Measurements from ENCODE around the gene PGM5.

Gene PGM5

GRCh38 chr9:68446836-68447235 is 90.4 kb downstream of the PGM5 start:
- DNase-seq, result no peak

- DNase-seq, result no peak
Observed at GRCh38 chr9:68447611-68448010, 91.2 kb downstream of the PGM5 start.

GRCh38 chr9:68454579-68455334 is 98.3 kb downstream of the PGM5 start:
- no peak for DNase-seq

- no peak for DNase-seq
Observed at GRCh38 chr9:68455451-68455850, 99.0 kb downstream of the PGM5 start.

GRCh38 chr9:68457803-68458202 is 101.4 kb downstream of the PGM5 start:
- DNase-seq, result no peak

GRCh38 chr9:68458918-68459317 is 102.5 kb downstream of the PGM5 start:
- no peak for DNase-seq

GRCh38 chr9:68462105-68462775 is 105.8 kb downstream of the PGM5 start:
- DNase-seq, result no peak

- DNase-seq, result no peak
Observed at GRCh38 chr9:68470067-68470466, 113.7 kb downstream of the PGM5 start.

GRCh38 chr9:68470634-68471033 is 114.2 kb downstream of the PGM5 start:
- no peak for DNase-seq

- DNase-seq, result no peak
Observed at GRCh38 chr9:68472119-68472518, 115.7 kb downstream of the PGM5 start.

- DNase-seq, result peak; percentile 18
Observed at GRCh38 chr9:68473790-68474189, 117.4 kb downstream of the PGM5 start.

- no peak for DNase-seq
Observed at GRCh38 chr9:68476422-68476821, 120.0 kb downstream of the PGM5 start.

- no peak for DNase-seq
Observed at GRCh38 chr9:68476847-68477246, 120.4 kb downstream of the PGM5 start.

GRCh38 chr9:68480807-68481206 is 124.4 kb downstream of the PGM5 start:
- DNase-seq, result no peak

GRCh38 chr9:68482548-68482947 is 126.1 kb downstream of the PGM5 start:
- no peak for DNase-seq

- DNase-seq, result no peak
Observed at GRCh38 chr9:68488126-68488525, 131.7 kb downstream of the PGM5 start.

- DNase-seq, result no peak
Observed at GRCh38 chr9:68489646-68490045, 133.2 kb downstream of the PGM5 start.

GRCh38 chr9:68492806-68493205 is 136.4 kb downstream of the PGM5 start:
- no peak for DNase-seq

- DNase-seq, result no peak
Observed at GRCh38 chr9:68493541-68493940, 137.1 kb downstream of the PGM5 start.

- DNase-seq, result no peak
Observed at GRCh38 chr9:68493958-68494577, 137.7 kb downstream of the PGM5 start.

GRCh38 chr9:68495247-68495646 is 138.8 kb downstream of the PGM5 start:
- DNase-seq, result no peak

- no peak for DNase-seq
Observed at GRCh38 chr9:68496356-68496755, 139.9 kb downstream of the PGM5 start.

GRCh38 chr9:68497629-68498028 is 141.2 kb downstream of the PGM5 start:
- no peak for DNase-seq

- no peak for DNase-seq
Observed at GRCh38 chr9:68498816-68499215, 142.4 kb downstream of the PGM5 start.
